H1 (cell line): ENCODE measurements around the gene BYSL. TPM values are rescaled to one million over a fixed set of nuclear protein-coding genes. Genes with fewer than 3 reads are reported as not detected.

Experiments
- CTCF ChIA-PET: fragments of 300-600 bp; sonication (Branson Sonifier 250); formaldehyde crosslinking; loops from one replicate; lab custom pipeline; 2021; ENCODE audit not compliant: partially characterized antibody; lab: Charles Lee
- POLR2A ChIA-PET: fragments of 300-600 bp; sonication (Branson Sonifier 250); formaldehyde crosslinking; loops from one replicate; lab custom pipeline; 2021; ENCODE audit warnings: inconsistent platforms; ENCODE audit not compliant: partially characterized antibody; lab: Charles Lee
- DNase-seq, 2 experiments: peaks; one replicate each; pipeline versions ENCODE4 v3.0.0 to v3.0.0-alpha.2; 2010 to 2022; ENCODE audit warnings: low spot score in 2 of 2, low read depth in 1 of 2, mixed read lengths in 1 of 2
- FAIRE-seq: peaks from 2 replicates; lab custom pipeline; 2011; peaks lifted over from hg19 to GRCh38; lab: Jason Lieb, UNC
- H2AFZ ChIP-seq: 2 replicates; pipeline ENCODE4 v1.8.1; 2012; ENCODE audit warnings: low read length, inconsistent platforms
- H2AK5ac ChIP-seq: 2 replicates; pipeline ENCODE4 v1.6.1; 2013; ENCODE audit warnings: low read depth, low read length
- H2BK120ac ChIP-seq: replicated peaks from 2 replicates; pipeline ENCODE3; 2013; ENCODE audit warnings: low read depth, low read length, inconsistent platforms
- H2BK12ac ChIP-seq: 2 replicates; pipeline ENCODE4 v1.6.1; 2013; ENCODE audit warnings: low read depth, low read length
- H2BK15ac ChIP-seq: 2 replicates; pipeline ENCODE4 v1.6.1; 2013; ENCODE audit warnings: low read length
- H2BK20ac ChIP-seq: 2 replicates; pipeline ENCODE4 v1.6.1; 2013; ENCODE audit warnings: low read length
- H2BK5ac ChIP-seq: 2 replicates; pipeline ENCODE4 v1.6.1; 2013; ENCODE audit warnings: low read depth, low read length
- H3K14ac ChIP-seq: 2 replicates; pipeline ENCODE4 v1.6.1; 2013; ENCODE audit warnings: inconsistent platforms; ENCODE audit not compliant: insufficient read length
- H3K18ac ChIP-seq: 2 replicates; pipeline ENCODE4 v1.6.1; 2013; ENCODE audit warnings: low read length; ENCODE audit errors: extremely low read depth
- H3K23ac ChIP-seq: 2 replicates; pipeline ENCODE4 v1.6.1; 2013; ENCODE audit warnings: inconsistent platforms; ENCODE audit not compliant: insufficient read length
- H3K23me2 ChIP-seq: 2 replicates; pipeline ENCODE4 v1.6.1; 2013; ENCODE audit warnings: low read depth, low read length
- H3K27ac ChIP-seq: 2 replicates; pipeline ENCODE4 v1.6.1; 2011; ENCODE audit warnings: low read depth, low read length, inconsistent platforms
- H3K27me3 ChIP-seq, 4 experiments: replicated peaks in 1 of 4; 1 replicate in 1 of 4; 2 replicates in 3 of 4; pipeline versions ENCODE4 v1.6.1 to v1.8.1; 2011 to 2013; ENCODE audit warnings: low read length in 3 of 4, mild to moderate bottlenecking in 3 of 4, inconsistent platforms in 2 of 4, mixed read lengths in 2 of 4, moderate library complexity in 1 of 4; ENCODE audit not compliant: control insufficient read depth in 3 of 4, insufficient read depth in 3 of 4; ENCODE audit errors: extremely low read depth in 1 of 4
- H3K36me3 ChIP-seq, 4 experiments: 2 replicates each; pipeline versions ENCODE4 v1.6.1 to v1.8.1; 2011 to 2013; ENCODE audit warnings: mild to moderate bottlenecking in 4 of 4, low read length in 3 of 4, moderate library complexity in 2 of 4, control low read depth in 1 of 4, inconsistent platforms in 1 of 4; ENCODE audit not compliant: insufficient read depth in 4 of 4, control insufficient read depth in 2 of 4
- H3K4ac ChIP-seq: replicated peaks from 2 replicates; pipeline ENCODE3; 2013; ENCODE audit warnings: low read length, low read depth, mixed read lengths, inconsistent platforms; ENCODE audit not compliant: insufficient read length
- H3K4me1 ChIP-seq, 4 experiments: replicated peaks in 1 of 4; 1 replicate in 1 of 4; 2 replicates in 3 of 4; pipeline versions ENCODE4 v1.6.1 to v1.8.1; 2011 to 2013; ENCODE audit warnings: low read length in 3 of 4, inconsistent platforms in 2 of 4, mixed read lengths in 1 of 4; ENCODE audit not compliant: insufficient read depth in 4 of 4, control insufficient read depth in 3 of 4
- H3K4me2 ChIP-seq, 2 experiments: 2 replicates each; pipeline versions ENCODE4 v1.6.1 to v1.8.1; 2011 to 2013; ENCODE audit warnings: low read depth in 2 of 2, low read length in 2 of 2, control low read depth in 1 of 2, inconsistent platforms in 1 of 2, mild to moderate bottlenecking in 1 of 2; ENCODE audit not compliant: insufficient read depth in 1 of 2
- H3K4me3 ChIP-seq, 4 experiments: fragments of 200-600, 300-600 bp in 1 of 4; sonication (generic), shearing (Covaris generic), sonication (Bioruptor Twin) in 1 of 4; 2 replicates each; pipeline versions ENCODE4 v1.5.1 to v1.8.1; 2011 to 2016; ENCODE audit warnings: low read length in 4 of 4, low read depth in 3 of 4, control low read depth in 2 of 4, inconsistent platforms in 2 of 4, mild to moderate bottlenecking in 2 of 4, mixed read lengths in 1 of 4, moderate library complexity in 1 of 4; ENCODE audit not compliant: insufficient read depth in 2 of 4; ENCODE audit errors: extremely low read depth in 1 of 4
- H3K56ac ChIP-seq: replicated peaks from 2 replicates; pipeline ENCODE3; 2013; ENCODE audit warnings: low read depth, mild to moderate bottlenecking, mixed read lengths, low read length, inconsistent platforms; ENCODE audit not compliant: insufficient read length
- H3K79me1 ChIP-seq: 2 replicates; pipeline ENCODE4 v1.6.1; 2013; ENCODE audit warnings: low read depth, low read length, control low read depth
- H3K79me2 ChIP-seq, 2 experiments: 2 replicates each; pipeline versions ENCODE4 v1.6.1 to v1.8.1; 2012 to 2013; ENCODE audit warnings: low read length in 2 of 2, mild to moderate bottlenecking in 2 of 2, inconsistent platforms in 1 of 2; ENCODE audit not compliant: insufficient read depth in 2 of 2, control insufficient read depth in 1 of 2
- H3K9ac ChIP-seq, 4 experiments: replicated peaks in 1 of 4; 1 replicate in 1 of 4; 2 replicates in 3 of 4; pipeline versions ENCODE4 v1.6.1 to v1.8.1; 2011 to 2013; ENCODE audit warnings: low read depth in 3 of 4, low read length in 3 of 4, control low read depth in 2 of 4, mild to moderate bottlenecking in 2 of 4, moderate library complexity in 2 of 4, inconsistent platforms in 1 of 4; ENCODE audit errors: extremely low read depth in 1 of 4
- H3K9me3 ChIP-seq, 2 experiments: 2 replicates each; pipeline versions ENCODE4 v1.6.1 to v1.8.1; 2012 to 2013; ENCODE audit warnings: mild to moderate bottlenecking in 2 of 2, moderate library complexity in 2 of 2, control low read depth in 1 of 2, inconsistent platforms in 1 of 2, low read depth in 1 of 2, low read length in 1 of 2, mixed read lengths in 1 of 2; ENCODE audit not compliant: insufficient read depth in 2 of 2
- H4K20me1 ChIP-seq, 2 experiments: replicated peaks in 1 of 2; 2 replicates each; pipeline versions ENCODE3 to v1.8.1; 2011 to 2013; ENCODE audit warnings: inconsistent platforms in 2 of 2, low read length in 2 of 2, mild to moderate bottlenecking in 1 of 2; ENCODE audit not compliant: insufficient read depth in 2 of 2, control insufficient read depth in 1 of 2
- H4K5ac ChIP-seq: 2 replicates; pipeline ENCODE4 v1.6.1; 2013; ENCODE audit warnings: low read length, low read depth, mixed read lengths, inconsistent platforms; ENCODE audit not compliant: insufficient read length
- H4K8ac ChIP-seq: 2 replicates; pipeline ENCODE4 v1.8.0; 2013; ENCODE audit warnings: mild to moderate bottlenecking, moderate library complexity, low read length, inconsistent platforms; ENCODE audit not compliant: insufficient read depth; ENCODE audit errors: extremely low read depth
- H4K91ac ChIP-seq: replicated peaks from 2 replicates; pipeline ENCODE3; 2013; ENCODE audit warnings: low read length, mixed read lengths, inconsistent platforms; ENCODE audit not compliant: insufficient read length
- EZH2 ChIP-seq: fragments of 200-600 bp; sonication (generic); IDR thresholded peaks from 2 replicates; pipeline ENCODE4 v1.7.1; 2012; ENCODE audit warnings: low read depth, mild to moderate bottlenecking, moderate library complexity, low read length, inconsistent platforms; ENCODE audit not compliant: severe bottlenecking
- HDAC2 ChIP-seq, 2 experiments: fragments of 300-600 bp in 1 of 2; sonication (generic) in 1 of 2; IDR thresholded peaks; 2 replicates each; pipeline ENCODE4 v1.6.1; 2011 to 2012; ENCODE audit warnings: low read depth in 2 of 2, low read length in 2 of 2, mild to moderate bottlenecking in 2 of 2, moderate library complexity in 2 of 2, borderline replicate concordance in 1 of 2, inconsistent platforms in 1 of 2
- KDM1A ChIP-seq: fragments of 200-600, 300-600 bp; sonication (generic); IDR thresholded peaks from 2 replicates; pipeline ENCODE4 v1.7.1; 2016; ENCODE audit warnings: mild to moderate bottlenecking, low read length, borderline replicate concordance
- KDM4A ChIP-seq: IDR thresholded peaks from one replicate; pipeline ENCODE4 v1.7.1; 2012; ENCODE audit warnings: low read depth, mild to moderate bottlenecking, moderate library complexity, low read length, inconsistent platforms; ENCODE audit not compliant: severe bottlenecking
- NANOG ChIP-seq: IDR thresholded peaks from 2 replicates; pipeline ENCODE4 v1.6.1; 2011; ENCODE audit warnings: low read length, low read depth, mild to moderate bottlenecking, inconsistent platforms; ENCODE audit not compliant: insufficient read depth, poor library complexity, severe bottlenecking
- RBBP5 ChIP-seq: IDR thresholded peaks from 2 replicates; pipeline ENCODE4 v1.7.1; 2012; ENCODE audit warnings: low read depth, mild to moderate bottlenecking, inconsistent platforms, low read length, moderate library complexity, borderline replicate concordance
- RXRA ChIP-seq: IDR thresholded peaks from 2 replicates; pipeline ENCODE4 v1.6.1; 2011; ENCODE audit warnings: low read depth, mild to moderate bottlenecking, low read length, moderate library complexity; ENCODE audit not compliant: insufficient read depth
- SP4 ChIP-seq: IDR thresholded peaks from 2 replicates; pipeline ENCODE4 v1.6.1; 2012; ENCODE audit warnings: low read length, inconsistent platforms
- TAF1 ChIP-seq: IDR thresholded peaks from 2 replicates; pipeline ENCODE4 v1.6.1; 2011; ENCODE audit warnings: mild to moderate bottlenecking, low read depth, low read length
- TAF7 ChIP-seq: optimal IDR thresholded peaks from 2 replicates; pipeline ENCODE3; 2011; ENCODE audit warnings: low read depth, mild to moderate bottlenecking, inconsistent platforms, low read length, moderate library complexity, borderline replicate concordance
- WGBS, 2 experiments: shearing (Covaris generic) in 1 of 2; methylation state at CpG; one replicate each; pipeline versions ENCODE4 v1.1.6 to v1.1.7; 2013 to 2015; ENCODE audit warnings: low lambda C conversion rate in 2 of 2, mixed read lengths in 2 of 2, inconsistent platforms in 1 of 2, low coverage in 1 of 2, missing lambda C conversion rate in 1 of 2; ENCODE audit not compliant: insufficient replicate concordance in 2 of 2, insufficient coverage in 1 of 2, insufficient read length in 1 of 2; ENCODE audit errors: extremely low coverage in 1 of 2, missing lambda C conversion rate in 1 of 2; 5-methylcytosine and 5-hydroxymethylcytosine counted together
- polyA plus RNA-seq, 7 experiments: library from polyadenylated mRNA; depleted of rRNA in 3 of 7; stranded (reverse) in 5 of 7; unstranded in 2 of 7; fragments of >200 nt in 5 of 7; fragments of 200-250 nt in 2 of 7; gene quantifications; 1 replicate in 5 of 7; 2 replicates in 1 of 7; 4 replicates in 1 of 7; pipeline versions ENCODE4 v1.2.1 to v1.2.3, GENCODE V29; 2011 to 2013; ENCODE audit warnings: missing spikeins in 2 of 7, mixed read lengths in 2 of 7
- total RNA-seq: library from RNA; stranded (reverse); fragmentation: NEBNext Ultra II Directional; extraction: Animal tissue kit (Norgen Biotek cat#: 25700); gene quantifications from 2 replicates; pipeline ENCODE4 v1.2.1, GENCODE V29; 2021

The BYSL gene
- total and polyA plus RNA-seq, 2 of the 8 experiments (the other 6 are each of a cell fraction or from before 2014, with no cell fraction given), result 37.3 to 49.2 TPM

GRCh38 chr6:41941280-41942066, 20.2 kb downstream of the BYSL start, which contains the start of gene CCND3:
CCND3 (minus strand) TSS chr6:41941808; CDS start chr6:41941649, 159 bp downstream.
- Histone ChIP-seq H3K14ac (no peak within 1 kb of the TSS), H3K18ac (peak within 1 kb of the TSS; percentile 55), H3K23ac (no peak within 1 kb of the TSS), H3K79me1 (peaks cover 2% of the 10 kb centered on the region; the same call in 1 of the 2 replicates), H2BK15ac (peak within 1 kb of the TSS; percentile 75; the same call in 1 of the 2 replicates), H2BK120ac (no peak within 1 kb of the TSS), H3K4ac (peak within 1 kb of the TSS; percentile 1), H3K9me3 (no peaks in the 10 kb centered on the region), H3K27ac (no peak within 1 kb of the TSS), H3K27me3 (no peaks in the 10 kb centered on the region), H2BK20ac (0 out of 2 replicates have a peak within 1 kb of the TSS, but pooled peaks have one; percentile 75), H2AFZ (peak within 1 kb of the TSS; percentile 97), H3K9ac (peak within 1 kb of the TSS in 2 of 4 experiments; percentile 26 to 48; a peak in 5 of 7 replicates), H4K5ac (peak within 1 kb of the TSS; percentile 24), H4K20me1 (no peaks in the 10 kb centered on the region), H3K36me3 (peaks cover 0 to 2% (median 0%) of the 10 kb centered on the region in 4 experiments; a peak in 1 of 8 replicates), H2BK12ac (peak within 1 kb of the TSS; percentile 99), H3K4me2 (peak within 1 kb of the TSS; percentile 98 to 99), H4K8ac (peak within 1 kb of the TSS; percentile 80), H2BK5ac (peak within 1 kb of the TSS; percentile 63; the same call in 1 of the 2 replicates), H3K79me2 (peaks cover 0 to 10% of the 10 kb centered on the region in 2 experiments; a peak in 1 of 4 replicates), H3K23me2 (peaks cover 17% of the 10 kb centered on the region), H4K91ac (peak within 1 kb of the TSS; percentile 36), H2AK5ac (no peak within 1 kb of the TSS), H3K56ac (peak within 1 kb of the TSS; percentile 23), H3K4me3 (peak within 1 kb of the TSS; percentile 69 to 91 (median 84)), H3K4me1 (peaks cover 6 to 28% (median 23%) of the 10 kb centered on the region in 4 experiments)
- DNase-seq (peak in 1 of 2 experiments; percentile 83), FAIRE-seq (no peak)
- CTCF ChIA-PET, result interaction anchor here (0.7 to 13.7 kb wide), 9 partner anchors 8 to 155 kb away, joined by 3 to 219 read pairs (median 6); partner anchors contain the start of genes BYSL and MED20
- WGBS, 2 experiments, result 1% methylated on average over 61 of the region's 87 CpGs; no CpG with 5 or more reads in 1 of the 2 experiments
- POLR2A ChIA-PET, result interaction anchor here (0.7 to 16.6 kb wide), 9 partner anchors 9 to 104 kb away, joined by 3 to 235 read pairs (median 4); partner anchors contain the start of genes BYSL, MED20 and TAF8
- TF ChIP-seq RXRA (no peak), EZH2 (no peak), HDAC2 (IDR thresholded peaks at IDR 0.05; ENCODE audit: borderline replicate concordance in 1 of 2, low read depth in 2 of 2, low read length in 2 of 2) (no peak; a peak in 1 of 4 replicates), SP4 (no peak), KDM4A (peak; percentile 74), TAF1 (0 out of 2 replicates have a peak, but pooled peaks have one; percentile 9), TAF7 (no peak), NANOG (no peak), KDM1A (no peak), RBBP5 (peak; percentile 74; the same call in 1 of the 2 replicates)
